ENCODE data around the gene ADAM15. TPM values are rescaled to one million over a fixed set of nuclear protein-coding genes. Genes with fewer than 3 reads are reported as not detected.

Gene ADAM15
- total RNA-seq, 1 experiment from 2014 or later, result 30.6 TPM

- Mint-ChIP-seq H3K27me3 (ENCODE audit: low read depth) (peaks cover 53% of the 10 kb centered on the region), H3K4me3 (peak overlapping the region in 1 of 2 experiments; percentile 24; a peak in 1 of 5 replicates), H3K36me3 (ENCODE audit: insufficient read depth in 1 of 3, low read depth in 3 of 3) (peaks cover 5 to 14% (median 13%) of the 10 kb centered on the region in 3 experiments), H3K4me1 (peaks cover 33 to 53% of the 10 kb centered on the region in 2 experiments), H3K9me3 (no peaks in the 10 kb centered on the region), H3K27ac (no peak overlapping the region; a peak in 1 of 7 replicates)
- no peak overlapping the region for H3K4ac ChIP-seq (ENCODE audit: low read depth, low read length)
- no peaks in the 10 kb centered on the region for H3K79me1 ChIP-seq (ENCODE audit: insufficient read depth, low read depth, low read length, poor library complexity, severe bottlenecking)
- H2BK12ac ChIP-seq (ENCODE audit: insufficient read length, low read depth, low read length), result no peak overlapping the region
- no peak for TF ChIP-seq CTCF (conservative IDR thresholded peaks at IDR 0.05)
- H3K27ac ChIP-seq (ENCODE audit: insufficient read length, low read depth, low read length), result no peak overlapping the region
- no peak overlapping the region for H3K56ac ChIP-seq (ENCODE audit: insufficient read length, low read depth, low read length)
- H2BK20ac ChIP-seq (ENCODE audit: low read depth, low read length, poor library complexity, severe bottlenecking), result no peak overlapping the region
- no peak overlapping the region for H3T11ph ChIP-seq (ENCODE audit: low read length)
- H2BK5ac ChIP-seq (ENCODE audit: insufficient read length, low read length), result no peak overlapping the region
- no peak overlapping the region for H2BK120ac ChIP-seq (ENCODE audit: low read depth, low read length, poor library complexity, severe bottlenecking)
- no peak for DNase-seq
- H2AK5ac ChIP-seq (ENCODE audit: insufficient read length, low read length), result no peak overlapping the region
- no peaks in the 10 kb centered on the region for H3K9me3 ChIP-seq (ENCODE audit: control insufficient read depth, low read depth, low read length)
- no peak overlapping the region for H4K91ac ChIP-seq (ENCODE audit: insufficient read length, low read depth, low read length)
- H3K14ac ChIP-seq (ENCODE audit: insufficient read depth, low read length), result no peak overlapping the region
- no peaks in the 10 kb centered on the region for H3K79me2 ChIP-seq (ENCODE audit: insufficient read depth, low read length)
- no peak overlapping the region for H4K5ac ChIP-seq (ENCODE audit: insufficient read length, low read depth, low read length)
- no CpG with 5 or more reads among the region's 7 CpGs for WGBS (ENCODE audit: extremely low coverage, insufficient read length, low lambda C conversion rate)
- H3K4me2 ChIP-seq (ENCODE audit: insufficient read depth, insufficient read length, low read length), result no peak overlapping the region
- no peak overlapping the region for H4K8ac ChIP-seq (replicated peaks; ENCODE audit: insufficient read length, low read depth, low read length)
- peaks cover 3% of the 10 kb centered on the region; the same call in 1 of the 2 replicates for H3K4me1 ChIP-seq (ENCODE audit: insufficient read depth, low read length)
- no peaks in the 10 kb centered on the region for H4K20me1 ChIP-seq (ENCODE audit: control insufficient read depth, insufficient read depth, insufficient read length)
- no peak overlapping the region for H3K23ac ChIP-seq (ENCODE audit: insufficient read length, low read depth, low read length)
- peaks cover 2% of the 10 kb centered on the region; the same call in 1 of the 2 replicates for H3K27me3 ChIP-seq (ENCODE audit: insufficient read depth, low read length)
- H3K18ac ChIP-seq (ENCODE audit: insufficient read length, low read depth, low read length), result no peak overlapping the region
- peaks cover 9% of the 10 kb centered on the region for H3K23me2 ChIP-seq (ENCODE audit: insufficient read length, low read depth, low read length, poor library complexity, severe bottlenecking)
- no peak overlapping the region for H2BK15ac ChIP-seq (ENCODE audit: low read depth, low read length)
- H3K9ac ChIP-seq (ENCODE audit: extremely low read depth, insufficient read length, low read length), result no peak overlapping the region
- H2AFZ ChIP-seq (ENCODE audit: low read length), result no peak overlapping the region
These were observed 21.6 kb downstream of the ADAM15 start for GRCh38 chr1:155072531-155073289.
